ENCODE measurements around the gene CTSO. TPM values are rescaled to one million over a fixed set of nuclear protein-coding genes. Genes with fewer than 3 reads are reported as not detected.

Gene CTSO
- total RNA-seq, 3 donors from 2014 or later (not counting 1 experiment from before 2014, with no cell fraction given): 20.3 to 25.2 (median 22.2) TPM

- Mint-ChIP-seq H3K9me3 (peaks cover 3 to 11% of the 10 kb centered on the region in 2 donors), H3K4me1 (no peaks in the 10 kb centered on the region), H3K27ac (no peak overlapping the region), H3K4me3 (no peak overlapping the region), H3K36me3 (no peaks in the 10 kb centered on the region), H3K27me3 (ENCODE audit: low read depth in 2 of 2) (peaks cover 0 to 3% of the 10 kb centered on the region in 2 donors)
- no peaks in the 10 kb centered on the region for H3K27me3 ChIP-seq (ENCODE audit: control insufficient read depth, insufficient read depth, low read length)
- H3K36me3 ChIP-seq (ENCODE audit: control insufficient read depth, insufficient read depth, low read length): no peaks in the 10 kb centered on the region
- TF ChIP-seq CTCF (IDR thresholded peaks at IDR 0.05): no peak
- no peaks in the 10 kb centered on the region for H3K4me1 ChIP-seq (ENCODE audit: control insufficient read depth, insufficient read depth, low read length)
- intact Hi-C loops (cut with micrococcal nuclease): no loop called here
- no peak overlapping the region for H3K27ac ChIP-seq (ENCODE audit: low read length)
- ATAC-seq (no peak), DNase-seq (no peak)
- no peak overlapping the region for H3K4me3 ChIP-seq (ENCODE audit: low read length)
- 62% methylated on average over 5 of the region's 5 CpGs for WGBS (ENCODE audit: insufficient coverage)
- H3K9me3 ChIP-seq (ENCODE audit: control insufficient read depth, insufficient read depth, low read length): no peaks in the 10 kb centered on the region
Observed at GRCh38 chr4:155889031-155889793, 64.5 kb downstream of the CTSO start.

GRCh38 chr4:155887847-155888570 is 65.7 kb downstream of the CTSO start:
- no peaks in the 10 kb centered on the region for H3K9me3 ChIP-seq (ENCODE audit: control insufficient read depth, insufficient read depth, low read length)
- H3K36me3 ChIP-seq (ENCODE audit: control insufficient read depth, insufficient read depth, low read length): no peaks in the 10 kb centered on the region
- Mint-ChIP-seq H3K27ac (no peak overlapping the region), H3K4me1 (no peaks in the 10 kb centered on the region), H3K4me3 (no peak overlapping the region), H3K9me3 (peaks cover 3 to 11% of the 10 kb centered on the region in 2 donors), H3K36me3 (no peaks in the 10 kb centered on the region), H3K27me3 (ENCODE audit: low read depth in 2 of 2) (peaks cover 0 to 3% of the 10 kb centered on the region in 2 donors)
- DNase-seq: no peak
- no peaks in the 10 kb centered on the region for H3K27me3 ChIP-seq (ENCODE audit: control insufficient read depth, insufficient read depth, low read length)
- H3K4me1 ChIP-seq (ENCODE audit: control insufficient read depth, insufficient read depth, low read length): no peaks in the 10 kb centered on the region
- ATAC-seq: no peak
- no peak for TF ChIP-seq CTCF (IDR thresholded peaks at IDR 0.05)
- intact Hi-C loops (cut with micrococcal nuclease): no loop called here
- H3K4me3 ChIP-seq (ENCODE audit: low read length): no peak overlapping the region
- no peak overlapping the region for H3K27ac ChIP-seq (ENCODE audit: low read length)
- WGBS (ENCODE audit: insufficient coverage): 70% methylated on average over 4 of the region's 6 CpGs

- Mint-ChIP-seq H3K27me3 (ENCODE audit: low read depth in 2 of 2) (peaks cover 0 to 3% of the 10 kb centered on the region in 2 donors), H3K36me3 (no peaks in the 10 kb centered on the region), H3K4me1 (no peaks in the 10 kb centered on the region)
Observed at GRCh38 chr4:155887045-155887444, 66.6 kb downstream of the CTSO start.

More at GRCh38 chr4:155887045-155887444, 66.6 kb downstream of the CTSO start:
- no CpG with 5 or more reads among the region's 1 CpG for WGBS (ENCODE audit: insufficient coverage)
- no peak for TF ChIP-seq CTCF (IDR thresholded peaks at IDR 0.05)
- no peak overlapping the region for H3K4me3 ChIP-seq (ENCODE audit: low read length)
- no peaks in the 10 kb centered on the region for H3K27me3 ChIP-seq (ENCODE audit: control insufficient read depth, insufficient read depth, low read length)
- peaks cover 3 to 10% of the 10 kb centered on the region in 2 donors for H3K9me3 Mint-ChIP-seq
- intact Hi-C loops (cut with micrococcal nuclease): no loop called here
- no peaks in the 10 kb centered on the region for H3K36me3 ChIP-seq (ENCODE audit: control insufficient read depth, insufficient read depth, low read length)
- no peak overlapping the region for H3K27ac Mint-ChIP-seq
- no peaks in the 10 kb centered on the region for H3K9me3 ChIP-seq (ENCODE audit: control insufficient read depth, insufficient read depth, low read length)
- no peak overlapping the region for H3K27ac ChIP-seq (ENCODE audit: low read length)
- DNase-seq (no peak), ATAC-seq (no peak)
- no peak overlapping the region for H3K4me3 Mint-ChIP-seq
- H3K4me1 ChIP-seq (ENCODE audit: control insufficient read depth, insufficient read depth, low read length): no peaks in the 10 kb centered on the region
